ENCODE measurements around the gene NQO1. TPM values are rescaled to one million over a fixed set of nuclear protein-coding genes. Genes with fewer than 3 reads are reported as not detected.

NQO1 gene
- total and polyA plus RNA-seq, 2 of the 8 experiments (the other 6 are each of a cell fraction or from before 2014, with no cell fraction given) = 32.7 to 45.7 TPM

DNA sequence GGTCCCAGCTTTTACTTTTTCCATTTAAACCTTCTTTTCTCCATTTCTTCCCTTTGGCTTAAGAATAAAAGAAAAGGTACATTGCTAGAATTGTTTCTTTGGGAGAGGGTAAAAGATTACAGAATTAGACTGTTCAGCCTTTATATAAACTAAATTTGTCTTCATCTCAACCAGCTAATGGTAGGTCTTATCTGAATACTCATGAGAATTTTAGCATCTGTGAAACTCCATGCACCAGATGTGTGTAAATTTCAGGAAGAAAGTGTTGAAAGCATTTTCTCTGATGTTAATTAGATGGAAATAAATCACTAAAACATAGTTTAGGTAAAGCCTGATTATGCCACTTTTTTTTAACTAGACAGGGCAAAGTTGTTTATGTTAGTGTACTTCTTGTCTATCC is 24.9 kb downstream of the NQO1 start:
- Histone ChIP-seq H3K36me3 (ENCODE audit: control insufficient read depth in 2 of 4, insufficient read depth in 4 of 4, low read length in 3 of 4) (peaks cover 0 to 4% (median under 1%) of the 10 kb centered on the region in 4 experiments; a peak in 3 of 8 replicates), H3K79me2 (ENCODE audit: control insufficient read depth in 1 of 2, insufficient read depth in 2 of 2, low read length in 2 of 2) (no peaks in the 10 kb centered on the region), H3K4ac (replicated peaks; ENCODE audit: insufficient read length, low read depth, low read length) (no peak overlapping the region), H2BK12ac (ENCODE audit: low read depth, low read length) (no peak overlapping the region), H2BK5ac (ENCODE audit: low read depth, low read length) (no peak overlapping the region), H3K27me3 (replicated peaks in 1 of 4; ENCODE audit: control insufficient read depth in 3 of 4, extremely low read depth in 1 of 4, insufficient read depth in 3 of 4, low read length in 3 of 4) (no peaks in the 10 kb centered on the region), H3K14ac (ENCODE audit: insufficient read length) (no peak overlapping the region), H3K9me3 (ENCODE audit: insufficient read depth in 2 of 2, low read depth in 1 of 2, low read length in 1 of 2) (no peaks in the 10 kb centered on the region), H3K23ac (ENCODE audit: insufficient read length) (no peak overlapping the region), H3K56ac (replicated peaks; ENCODE audit: insufficient read length, low read depth, low read length) (no peak overlapping the region), H4K8ac (ENCODE audit: extremely low read depth, insufficient read depth, low read length) (no peak overlapping the region), H3K9ac (replicated peaks in 1 of 4; ENCODE audit: extremely low read depth in 1 of 4, low read depth in 3 of 4, low read length in 3 of 4) (no peak overlapping the region), H2BK120ac (replicated peaks; ENCODE audit: low read depth, low read length) (no peak overlapping the region), H3K18ac (ENCODE audit: extremely low read depth, low read length) (no peak overlapping the region), H3K27ac (ENCODE audit: low read depth, low read length) (no peak overlapping the region), H2BK20ac (ENCODE audit: low read length) (no peak overlapping the region), H3K4me3 (ENCODE audit: extremely low read depth in 1 of 4, insufficient read depth in 2 of 4, low read depth in 3 of 4, low read length in 4 of 4) (no peak overlapping the region), H3K23me2 (ENCODE audit: low read depth, low read length) (no peaks in the 10 kb centered on the region; the same call in 1 of the 2 replicates), H4K91ac (replicated peaks; ENCODE audit: insufficient read length, low read length) (no peak overlapping the region), H3K4me1 (replicated peaks in 1 of 4; ENCODE audit: control insufficient read depth in 3 of 4, insufficient read depth in 4 of 4, low read length in 3 of 4) (peaks cover 0 to 2% (median 0%) of the 10 kb centered on the region in 4 experiments; a peak in 1 of 7 replicates), H3K79me1 (ENCODE audit: low read depth, low read length) (no peaks in the 10 kb centered on the region; the same call in 1 of the 2 replicates), H2BK15ac (ENCODE audit: low read length) (no peak overlapping the region), H2AFZ (ENCODE audit: low read length) (no peak overlapping the region), H4K5ac (ENCODE audit: insufficient read length, low read depth, low read length) (no peak overlapping the region), H2AK5ac (ENCODE audit: low read depth, low read length) (no peak overlapping the region), H4K20me1 (replicated peaks in 1 of 2; ENCODE audit: control insufficient read depth in 1 of 2, insufficient read depth in 2 of 2, low read length in 2 of 2) (no peaks in the 10 kb centered on the region), H3K4me2 (ENCODE audit: insufficient read depth in 1 of 2, low read depth in 2 of 2, low read length in 2 of 2) (no peak overlapping the region)
- POLR2A ChIA-PET (ENCODE audit: partially characterized antibody) = no interaction called here
- no peak for FAIRE-seq
- no peak for TF ChIP-seq SAP30 (IDR thresholded peaks at IDR 0.05; ENCODE audit: insufficient read depth, insufficient replicate concordance, low read length)
- TF ChIP-seq BCL11A (IDR thresholded peaks at IDR 0.05; ENCODE audit: low read depth in 2 of 2, low read length in 2 of 2) = no peak
- CTCF ChIA-PET (ENCODE audit: partially characterized antibody) = interaction anchor here (1.4 kb wide), 1 partner anchor 22 kb away, joined by 3 read pairs; no protein-coding TSS in a partner anchor
- DNase-seq (ENCODE audit: low read depth in 1 of 2, low spot score in 2 of 2) = no peak

Data from H1 (cell line).